HepG2 (cell line): ENCODE results near the gene C14orf119. TPM values are rescaled to one million over a fixed set of nuclear protein-coding genes. Genes with fewer than 3 reads are reported as not detected.

ENCODE experiments used
- AHR ChIP-seq: IDR thresholded peaks from 2 replicates; pipeline ENCODE4 v1.6.1; 2018; ENCODE audit warnings: missing genetic modification reagents, missing compliant biosample characterization
- BORCS8-MEF2B ChIP-seq: sonication (generic); formaldehyde crosslinking; IDR thresholded peaks from 2 replicates; pipeline ENCODE4 v1.8.0; 2022; ENCODE audit warnings: mild to moderate bottlenecking, missing genetic modification reagents
- CREB3 ChIP-seq: sonication (generic); formaldehyde crosslinking; IDR thresholded peaks from 2 replicates; pipeline ENCODE4 v1.5.0; 2020; ENCODE audit warnings: missing genetic modification reagents
- E2F2 ChIP-seq: sonication (generic); formaldehyde crosslinking; IDR thresholded peaks from 2 replicates; pipeline ENCODE4 v1.4.0; 2020; ENCODE audit warnings: missing genetic modification reagents, borderline replicate concordance
- FOXO4 ChIP-seq: sonication (generic); formaldehyde crosslinking; conservative IDR thresholded peaks from 2 replicates; pipeline ENCODE4 v1.8.1; 2023; ENCODE audit warnings: missing genetic modification reagents
- KDM3A ChIP-seq: IDR thresholded peaks from 2 replicates; pipeline ENCODE4 v1.6.1; 2018; ENCODE audit warnings: low read depth, missing compliant biosample characterization
- LRRFIP1 ChIP-seq: sonication (generic); formaldehyde crosslinking; conservative IDR thresholded peaks from 2 replicates; pipeline ENCODE4 v1.4.0; 2020; ENCODE audit warnings: missing genetic modification reagents
- NFIB ChIP-seq: sonication (generic); formaldehyde crosslinking; IDR thresholded peaks from 2 replicates; pipeline ENCODE4 v1.9.0; 2021; ENCODE audit warnings: missing genetic modification reagents, mild to moderate bottlenecking, borderline replicate concordance
- NR1H2 ChIP-seq: sonication (generic); formaldehyde crosslinking; IDR thresholded peaks from 2 replicates; pipeline ENCODE4 v1.8.1; 2022; ENCODE audit warnings: low read depth, missing genetic modification reagents, borderline replicate concordance
- RBFOX2 ChIP-seq: fragments of 200-400 bp; formaldehyde crosslinking; IDR thresholded peaks from 2 replicates; pipeline ENCODE4 v1.6.1; 2017; ENCODE audit warnings: low read depth, mild to moderate bottlenecking, low read length
- SIN3A ChIP-seq: IDR thresholded peaks from 2 replicates; pipeline ENCODE4 v1.6.1; 2011; ENCODE audit warnings: low read depth, mild to moderate bottlenecking, control low read depth, low read length, borderline replicate concordance
- SNAPC5 ChIP-seq: sonication (generic); formaldehyde crosslinking; IDR thresholded peaks from 2 replicates; pipeline ENCODE4 v1.8.1; 2023; ENCODE audit warnings: mild to moderate bottlenecking, missing genetic modification reagents, borderline replicate concordance
- SP2 ChIP-seq: sonication (generic); formaldehyde crosslinking; IDR thresholded peaks from 2 replicates; pipeline ENCODE4 v1.5.1; 2020; ENCODE audit warnings: mild to moderate bottlenecking, missing genetic modification reagents
- ZBTB38 ChIP-seq: sonication (generic); formaldehyde crosslinking; IDR thresholded peaks from 2 replicates; pipeline ENCODE4 v1.5.1; 2020; ENCODE audit warnings: mild to moderate bottlenecking, missing genetic modification reagents
- ZNF17 ChIP-seq: sonication (generic); formaldehyde crosslinking; IDR thresholded peaks from 2 replicates; pipeline ENCODE4 v1.5.0; 2020; ENCODE audit warnings: mild to moderate bottlenecking, missing genetic modification reagents
- ZNF224 ChIP-seq: sonication (generic); formaldehyde crosslinking; IDR thresholded peaks from 2 replicates; pipeline ENCODE4 v1.5.0; 2020; ENCODE audit warnings: mild to moderate bottlenecking, missing genetic modification reagents
- ZNF350 ChIP-seq: sonication (generic); formaldehyde crosslinking; IDR thresholded peaks from 2 replicates; pipeline ENCODE4 v1.4.0; 2020; ENCODE audit warnings: mild to moderate bottlenecking, low read depth, missing genetic modification reagents, borderline replicate concordance
- ZNF383 ChIP-seq: sonication (generic); formaldehyde crosslinking; IDR thresholded peaks from 2 replicates; pipeline ENCODE4 v1.4.0; 2020; ENCODE audit warnings: missing genetic modification reagents, mild to moderate bottlenecking, borderline replicate concordance
- ZNF570 ChIP-seq: sonication (generic); formaldehyde crosslinking; IDR thresholded peaks from 2 replicates; pipeline ENCODE4 v1.4.0; 2020; ENCODE audit warnings: mild to moderate bottlenecking, missing genetic modification reagents, borderline replicate concordance
- ZNF597 ChIP-seq: sonication (generic); formaldehyde crosslinking; IDR thresholded peaks from 2 replicates; pipeline ENCODE4 v1.5.0; 2020; ENCODE audit warnings: missing genetic modification reagents
- ZNF644 ChIP-seq: IDR thresholded peaks from 2 replicates; pipeline ENCODE4 v1.6.1; 2016; ENCODE audit warnings: low read depth
- ZNF749 ChIP-seq: sonication (generic); formaldehyde crosslinking; IDR thresholded peaks from 2 replicates; pipeline ENCODE4 v1.8.0; 2022; ENCODE audit warnings: mild to moderate bottlenecking, missing genetic modification reagents, moderate library complexity, borderline replicate concordance
- ZSCAN29 ChIP-seq: sonication (generic); formaldehyde crosslinking; conservative IDR thresholded peaks from 2 replicates; pipeline ENCODE4 v1.4.0; 2020; ENCODE audit warnings: mild to moderate bottlenecking, missing genetic modification reagents
- polyA plus RNA-seq, 8 experiments: library from polyadenylated mRNA; depleted of rRNA in 3 of 8; stranded (reverse) in 7 of 8; unstranded in 1 of 8; fragments of >200 nt; fragmentation: Illumina TruSeq in 4 of 8; extraction: Trizol in 4 of 8; gene quantifications; 2 replicates each; pipeline versions ENCODE4 v1.2.1 to v1.2.3, GENCODE V29; 2011 to 2016; ENCODE audit warnings: low read depth in 4 of 8, missing spikeins in 1 of 8, mixed read lengths in 1 of 8; ENCODE audit not compliant: insufficient read depth in 1 of 8
- total RNA-seq, 5 experiments: library from RNA; depleted of rRNA; stranded (reverse); fragments of >200 nt; fragmentation: Illumina TruSeq; extraction: Trizol; gene quantifications; 2 replicates each; pipeline ENCODE4 v1.2.3, GENCODE V29; 2016; ENCODE audit warnings: low read depth in 1 of 5

C14orf119 gene
- total and polyA plus RNA-seq, 2 of the 13 experiments (the other 11 are each of a cell fraction or from before 2014, with no cell fraction given): 117 to 206 TPM

GRCh38 chr14:23060536-23061260, 34.6 kb upstream of the C14orf119 start (continued):
- no peak for TF ChIP-seq ZNF597
- TF ChIP-seq SNAPC5 (CRISPR knock-in tag): no peak
- TF ChIP-seq FOXO4 (CRISPR knock-in tag): no peak
- TF ChIP-seq RBFOX2: 0 out of 2 replicates have a peak, but pooled peaks have one; percentile 15
- TF ChIP-seq ZNF350: no peak; the same call in 1 of the 2 replicates
- no peak for TF ChIP-seq ZNF17 (CRISPR knock-in tag)
- TF ChIP-seq SIN3A: no peak
- TF ChIP-seq ZSCAN29 (CRISPR knock-in tag): no peak
- no peak for TF ChIP-seq ZNF749 (CRISPR knock-in tag)
- 0 out of 2 replicates have a peak, but pooled peaks have one; percentile 8 for TF ChIP-seq ZBTB38 (CRISPR knock-in tag)
- no peak for TF ChIP-seq SP2 (CRISPR knock-in tag)
- TF ChIP-seq NR1H2 (CRISPR knock-in tag): no peak
- TF ChIP-seq CREB3: no peak
- no peak for TF ChIP-seq ZNF383 (CRISPR knock-in tag)
- TF ChIP-seq BORCS8-MEF2B (CRISPR knock-in tag): no peak
- TF ChIP-seq ZNF570 (CRISPR knock-in tag): no peak
- TF ChIP-seq ZNF644 (CRISPR knock-in tag): no peak
- 0 out of 2 replicates have a peak, but pooled peaks have one; percentile 30 for TF ChIP-seq E2F2 (CRISPR knock-in tag)
- no peak for TF ChIP-seq NFIB (CRISPR knock-in tag)
- no peak for TF ChIP-seq LRRFIP1 (CRISPR knock-in tag)
- TF ChIP-seq ZNF224 (CRISPR knock-in tag): no peak
- no peak for TF ChIP-seq AHR (CRISPR knock-in tag)
- no peak for TF ChIP-seq KDM3A (CRISPR knock-in tag)
